KBM-7 (cell line): Measurements from ENCODE around the gene CACNA1D.

ENCODE experiments used
- DNase-seq: peaks from one replicate; pipeline ENCODE4 v3.0.0-alpha.2; 2015
- in situ Hi-C: fragments of 300-500 bp; cut with MboI; formaldehyde crosslinking; loops from 2 replicates; pipeline ENCODE4 v1.14.3; 2020; ENCODE audit warnings: low sequenced_read_pairs, low pct_unique_long_range_greater_than_20kb, mixed read lengths

The CACNA1D gene

DNA sequence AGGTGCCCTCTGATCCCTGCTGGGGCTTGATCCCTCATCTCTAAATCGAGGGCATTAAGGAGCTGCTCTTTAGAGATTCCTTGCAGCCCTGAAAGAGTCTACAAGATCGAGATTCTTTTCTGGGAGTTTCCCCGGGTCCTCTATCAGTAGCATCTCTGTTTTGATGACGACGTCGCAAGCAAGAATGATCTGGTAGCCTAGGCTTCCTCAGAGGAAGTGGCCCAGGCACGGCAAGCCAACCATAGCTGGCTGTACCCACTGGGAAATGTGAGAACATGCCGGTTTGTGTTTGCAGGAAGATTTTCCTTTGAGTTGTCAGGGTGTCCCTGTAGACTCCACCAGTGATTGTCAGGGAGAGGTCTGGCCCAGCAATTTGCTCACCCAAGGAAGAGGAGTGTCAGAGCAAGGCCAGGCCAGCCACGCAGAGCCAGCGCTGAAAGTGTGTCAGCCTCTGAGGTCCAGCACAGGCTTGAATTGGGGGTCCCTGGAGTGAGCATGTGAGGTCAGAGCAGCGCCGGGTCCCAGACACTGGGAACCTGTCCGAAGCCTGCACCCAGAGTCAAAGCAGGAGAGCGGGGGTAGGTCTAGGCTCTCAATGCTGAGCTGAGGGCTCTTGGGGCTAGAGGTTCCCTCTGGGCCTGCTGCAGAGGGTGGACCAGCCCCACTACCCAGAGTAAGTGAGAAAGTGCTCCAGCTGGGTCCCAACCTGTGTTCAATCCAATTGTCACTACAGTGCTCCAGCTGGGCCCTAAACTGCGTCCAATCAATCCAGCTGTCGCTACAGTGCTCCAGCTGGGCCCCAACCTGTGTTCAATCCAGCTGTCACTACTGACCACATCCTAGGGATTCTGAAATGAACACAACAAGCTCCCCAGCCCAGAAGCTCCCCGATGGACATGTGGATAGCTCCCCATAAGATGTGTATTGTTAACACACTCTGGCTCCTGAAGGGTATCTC lies 256.1 kb downstream of the CACNA1D start:
- DNase-seq, result no peak
- in situ Hi-C loops, result no loop called here

DNA sequence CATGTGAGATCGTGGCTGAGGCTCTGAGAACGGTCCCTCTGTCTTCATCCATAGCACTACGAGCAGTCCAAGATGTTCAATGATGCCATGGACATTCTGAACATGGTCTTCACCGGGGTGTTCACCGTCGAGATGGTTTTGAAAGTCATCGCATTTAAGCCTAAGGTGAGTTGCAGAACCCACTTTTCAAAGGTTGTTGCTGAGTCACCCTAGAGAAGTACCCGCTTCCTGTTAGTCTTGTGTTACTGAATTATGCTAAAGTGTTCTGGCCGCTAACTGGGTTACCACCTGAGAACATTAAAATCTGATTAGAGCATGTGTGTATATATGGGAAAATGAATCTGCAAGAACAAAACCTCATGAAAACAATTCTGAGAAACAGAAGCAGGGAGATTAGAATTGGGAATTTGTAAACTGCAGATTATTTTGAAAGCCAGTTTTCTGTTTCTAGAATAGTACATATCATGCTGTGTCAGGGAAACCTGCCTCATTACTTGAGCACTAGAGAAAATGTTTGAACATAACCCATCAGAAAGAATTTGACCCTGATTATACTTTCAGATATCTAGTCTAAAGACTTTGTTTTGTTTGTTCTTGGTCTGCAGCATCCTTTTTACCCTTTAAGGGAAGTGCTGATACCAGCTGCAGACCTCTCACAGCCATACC lies 259.2 kb downstream of the CACNA1D start:
- in situ Hi-C loops, result no loop called here
- peak; percentile 12 for DNase-seq

DNA sequence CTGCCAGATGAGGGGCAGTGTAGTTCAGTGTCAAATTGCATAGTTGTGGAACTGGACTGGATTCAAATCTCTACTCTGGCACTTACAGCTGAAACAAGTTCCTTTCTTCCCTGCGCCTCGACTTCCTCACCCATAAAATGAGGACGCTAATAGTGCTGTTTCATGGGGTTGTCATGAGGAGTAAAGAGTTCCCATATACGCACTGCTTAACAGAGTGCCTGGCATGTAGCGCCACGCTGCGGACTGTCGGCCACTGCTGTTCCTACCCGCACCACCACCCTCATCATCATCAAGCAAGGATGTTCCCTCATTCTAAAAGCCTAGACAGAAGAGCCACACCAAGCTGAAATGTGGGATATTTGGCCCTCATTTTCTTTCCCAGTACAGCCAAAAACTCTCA lies 259.9 kb downstream of the CACNA1D start:
- in situ Hi-C loops, result no loop called here
- DNase-seq, result no peak

DNA sequence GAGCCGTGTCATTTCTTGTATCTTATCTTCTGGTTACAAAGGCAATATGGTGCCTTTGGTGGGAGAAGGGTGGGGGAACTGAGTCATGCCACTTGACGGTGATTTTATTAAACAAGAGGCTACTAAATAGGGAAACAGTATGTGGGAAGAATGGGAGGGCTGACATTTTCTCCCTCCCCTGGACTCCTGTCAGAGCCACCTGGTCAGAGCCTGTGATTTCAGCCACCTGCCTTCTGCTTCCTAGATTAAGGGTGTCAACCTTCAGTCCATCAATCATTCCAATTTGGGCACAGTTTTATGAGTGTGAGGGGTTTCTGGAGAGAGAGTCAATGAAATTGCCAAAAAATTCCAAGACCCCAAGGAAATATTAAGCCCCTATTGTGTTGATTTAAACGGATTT lies 264.4 kb downstream of the CACNA1D start:
- no peak for DNase-seq
- in situ Hi-C loops, result no loop called here

DNA sequence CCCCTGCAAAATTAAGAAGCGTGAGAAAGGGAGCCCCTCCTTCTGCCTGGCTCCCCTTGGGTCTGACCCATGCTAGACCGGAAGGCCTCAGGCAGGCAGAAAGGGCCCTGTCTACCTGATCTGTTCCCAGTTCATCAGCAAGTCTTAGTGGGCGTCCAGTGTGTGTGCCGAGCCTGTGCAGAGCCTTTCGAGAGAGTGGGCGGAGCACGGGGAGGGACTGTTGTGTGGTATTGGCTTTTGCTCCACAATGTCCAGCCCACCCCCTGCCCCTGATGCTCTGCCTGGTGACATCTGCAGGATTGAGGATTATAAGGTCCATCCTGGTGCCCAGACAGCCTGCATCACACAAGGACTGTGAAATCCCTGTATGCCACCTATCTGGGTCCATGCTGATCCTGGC lies 268.9 kb downstream of the CACNA1D start:
- no peak for DNase-seq
- in situ Hi-C loops, result no loop called here

DNA sequence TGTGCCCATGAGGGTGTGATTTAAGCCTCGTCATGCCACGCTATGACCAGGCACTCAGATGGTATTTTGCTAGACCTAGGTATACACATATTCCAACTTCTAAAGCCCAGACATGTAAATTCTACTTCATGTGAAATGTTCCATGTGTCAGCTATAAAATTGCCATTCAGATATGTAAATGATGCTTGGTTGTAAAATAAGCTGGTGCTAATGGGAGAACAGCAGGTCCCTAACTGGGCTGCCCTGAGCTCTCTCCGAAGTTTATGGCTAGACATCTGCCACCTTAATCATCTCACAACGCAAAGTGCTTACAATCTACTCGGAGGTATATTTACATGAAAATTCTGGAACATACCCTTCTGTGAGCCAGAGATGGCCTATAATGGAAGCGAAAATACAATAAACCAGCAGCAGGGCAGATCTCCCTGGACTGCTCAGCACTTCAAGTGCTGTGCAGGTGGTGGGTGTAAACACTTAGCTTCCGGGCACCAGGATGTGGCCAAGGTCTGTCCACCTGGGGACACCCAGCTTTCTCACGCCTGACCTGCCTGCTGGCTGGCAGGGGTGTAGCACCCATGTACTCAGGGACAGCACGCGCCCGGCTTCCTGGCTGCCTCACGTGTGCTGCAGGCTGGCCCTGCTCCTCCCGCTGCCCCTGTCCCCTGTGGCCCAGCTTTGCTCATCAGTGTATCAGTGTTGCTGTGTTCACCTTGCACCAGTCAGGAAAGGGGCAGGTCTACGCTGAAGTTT lies 269.8 kb downstream of the CACNA1D start:
- no peak for DNase-seq
- in situ Hi-C loops, result no loop called here

DNA sequence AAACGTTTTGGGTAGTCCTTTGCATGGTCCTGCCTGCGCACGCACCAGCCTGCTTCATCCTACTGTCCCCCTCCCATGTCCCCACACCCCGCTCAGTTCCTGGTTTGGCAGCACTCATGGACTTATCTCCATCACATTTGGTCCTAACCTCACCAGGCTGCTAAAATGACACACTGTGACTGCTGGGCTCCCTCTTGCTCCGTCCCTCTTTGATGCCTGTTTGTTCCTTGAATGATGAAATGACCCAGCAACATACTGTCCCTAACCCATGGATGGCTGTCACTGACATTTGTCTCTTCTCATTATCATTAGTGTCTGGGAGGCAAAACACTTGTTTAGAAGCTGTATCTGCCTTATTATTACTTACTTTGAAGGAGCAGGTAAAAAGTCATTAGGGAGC lies 271.3 kb downstream of the CACNA1D start:
- DNase-seq, result no peak
- in situ Hi-C loops, result no loop called here

DNA sequence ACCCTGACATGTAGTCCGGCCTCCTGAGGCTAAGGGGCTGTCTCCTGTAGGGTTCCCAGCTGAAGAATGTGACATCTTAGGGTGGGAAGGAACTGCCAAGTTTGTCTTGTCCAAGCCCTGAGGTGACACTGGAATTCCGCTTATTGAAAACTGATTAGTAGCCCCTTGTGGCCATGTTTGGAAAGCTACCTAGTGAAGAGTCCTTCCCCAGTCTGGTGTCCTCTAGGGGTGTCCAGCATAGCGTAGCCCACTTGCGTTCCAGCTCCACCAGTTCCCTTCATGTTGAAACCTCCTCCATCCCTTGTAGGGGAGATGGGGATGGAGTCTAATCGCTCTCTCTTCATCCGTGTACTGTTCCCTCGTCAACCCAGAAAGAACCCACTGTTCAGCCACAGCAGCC lies 272.3 kb downstream of the CACNA1D start:
- DNase-seq, result no peak
- in situ Hi-C loops, result no loop called here

DNA sequence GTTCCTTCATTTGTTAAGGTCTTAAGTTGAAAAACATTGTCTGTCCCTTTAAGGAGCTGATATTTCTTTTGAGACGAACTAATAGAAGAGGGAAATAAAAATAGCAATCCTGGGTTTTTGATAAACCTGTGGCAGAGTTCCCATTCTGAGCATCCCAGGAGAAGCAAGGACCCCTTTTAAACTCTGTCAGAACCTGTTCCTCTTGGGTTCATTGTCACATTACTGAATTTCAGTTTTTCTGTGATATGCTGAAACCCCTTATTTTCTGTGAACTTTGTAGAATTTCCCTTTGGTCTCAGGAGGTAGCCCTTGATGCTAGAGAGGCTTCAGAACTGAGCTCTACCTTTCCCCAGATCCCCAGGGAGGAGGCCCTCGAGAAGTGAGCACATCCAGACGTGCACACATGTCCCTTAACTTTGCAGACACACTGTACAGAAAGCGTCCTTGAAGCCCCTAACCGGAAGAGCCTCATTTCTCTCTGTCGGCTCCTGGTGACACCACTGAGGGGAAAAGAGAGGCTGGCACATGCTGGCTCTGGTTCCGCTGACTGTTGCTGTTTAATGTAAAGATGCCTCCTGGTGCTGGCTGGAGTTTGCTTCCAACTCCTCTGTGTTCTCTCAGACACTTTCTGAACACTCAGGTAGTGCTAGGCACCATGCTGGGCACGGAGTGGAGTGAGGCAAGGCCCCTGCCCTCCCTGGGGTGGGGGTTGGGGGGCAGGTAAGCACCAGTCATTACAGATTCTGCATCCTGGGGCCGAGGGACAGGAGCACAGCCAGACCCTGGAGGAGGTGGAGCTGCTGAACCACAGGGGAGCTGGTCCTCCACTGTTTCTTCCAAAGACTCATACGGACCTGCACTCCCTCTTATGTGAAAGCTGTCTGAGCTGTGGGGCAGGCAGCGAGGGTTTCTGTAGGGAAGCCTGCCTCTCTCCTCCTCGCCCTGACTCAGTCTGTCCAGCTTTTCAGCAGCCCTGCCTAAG lies 274.4 kb downstream of the CACNA1D start:
- in situ Hi-C loops, result no loop called here
- no peak for DNase-seq

DNA sequence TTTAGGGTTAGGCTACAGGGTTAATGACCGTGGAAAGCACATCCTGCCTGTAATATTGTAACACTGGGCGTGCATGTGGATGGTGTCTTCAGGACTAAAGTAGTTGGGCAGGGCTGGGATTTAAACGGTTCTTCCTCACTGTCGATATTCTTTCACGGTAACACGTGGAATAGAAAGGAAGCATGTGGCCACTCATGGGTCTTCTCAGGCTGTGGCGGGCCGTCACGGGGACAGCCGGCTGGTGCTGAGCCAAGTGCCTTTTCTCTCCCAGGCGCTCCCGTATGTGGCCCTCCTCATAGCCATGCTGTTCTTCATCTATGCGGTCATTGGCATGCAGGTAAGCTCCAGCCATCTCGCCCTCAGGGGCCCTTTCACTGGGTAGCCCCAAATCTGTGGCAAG lies 278.2 kb downstream of the CACNA1D start:
- no peak for DNase-seq
- in situ Hi-C loops, result no loop called here

DNA sequence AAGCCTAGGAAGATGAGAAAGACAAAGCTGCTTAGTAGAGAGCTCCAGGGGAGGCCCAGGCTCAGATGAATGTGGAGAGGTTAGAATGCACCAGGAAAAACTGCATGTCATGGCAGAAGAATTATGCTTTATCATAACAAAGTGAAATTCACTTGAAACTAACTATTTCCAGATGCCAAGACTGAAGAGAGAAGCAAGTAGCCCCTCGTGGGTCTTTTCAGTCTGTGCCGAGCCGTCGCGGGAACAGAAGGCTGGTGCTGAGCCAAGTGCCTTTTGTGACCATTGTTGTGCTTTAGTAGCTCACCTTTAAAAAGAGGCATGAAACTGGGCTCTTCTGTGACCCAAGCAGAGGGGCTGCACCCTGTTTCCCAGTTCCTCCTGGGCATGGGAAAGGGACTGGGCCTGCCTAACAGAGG lies 278.6 kb downstream of the CACNA1D start:
- no peak for DNase-seq
- in situ Hi-C loops, result no loop called here

DNA sequence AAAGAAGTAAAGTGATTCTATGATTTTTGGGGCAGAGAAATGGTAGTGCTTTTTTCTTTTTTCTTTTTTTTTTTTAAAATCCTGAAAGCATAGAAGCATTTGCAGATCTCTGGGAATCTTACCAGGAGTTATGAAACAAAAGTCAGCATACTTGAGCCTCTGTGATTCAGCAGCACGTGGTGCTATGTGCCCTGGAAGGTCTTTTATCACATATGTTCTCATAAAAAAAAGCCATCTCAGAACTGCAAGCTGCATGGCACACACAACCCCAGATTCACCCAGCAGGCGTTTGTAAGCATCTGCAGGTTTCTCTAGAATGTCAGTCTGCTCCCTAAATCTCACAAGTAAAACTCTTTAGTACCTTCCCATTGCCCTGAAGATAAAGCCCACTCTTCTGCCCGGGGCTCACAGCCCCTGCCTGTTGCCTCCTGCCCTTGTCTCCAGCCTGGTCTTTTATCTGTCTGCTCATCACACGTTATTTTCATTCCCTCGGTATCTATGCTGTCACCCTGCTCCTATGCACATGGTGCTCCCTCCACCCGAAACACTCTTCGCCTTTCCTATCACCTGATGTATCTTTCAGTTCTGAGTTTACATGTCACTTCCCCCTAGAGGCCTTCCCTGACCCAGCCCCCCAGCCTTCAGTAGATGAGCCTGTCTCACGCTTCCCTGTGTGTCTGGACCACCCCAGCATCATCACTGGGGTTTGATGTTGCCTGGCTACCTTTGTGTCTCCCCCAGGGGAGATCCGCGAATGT lies 279.4 kb downstream of the CACNA1D start:
- no peak for DNase-seq
- in situ Hi-C loops, result no loop called here

DNA sequence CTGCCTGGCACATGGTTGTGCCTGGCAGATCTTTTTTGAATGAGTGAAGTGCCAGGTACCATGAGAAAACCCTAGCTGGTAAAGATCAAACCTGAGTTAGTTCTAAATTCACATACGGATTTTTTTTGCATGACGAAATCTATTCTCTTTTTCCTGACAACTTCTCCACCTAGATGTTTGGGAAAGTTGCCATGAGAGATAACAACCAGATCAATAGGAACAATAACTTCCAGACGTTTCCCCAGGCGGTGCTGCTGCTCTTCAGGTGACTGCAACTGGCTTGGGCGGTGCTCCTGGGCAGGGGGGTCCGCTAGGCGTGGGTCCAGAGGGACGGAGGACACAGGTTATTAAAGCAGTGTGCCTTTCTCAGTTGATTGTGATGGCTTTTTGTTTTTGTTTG lies 280.0 kb downstream of the CACNA1D start:
- DNase-seq, result no peak
- in situ Hi-C loops, result no loop called here

DNA sequence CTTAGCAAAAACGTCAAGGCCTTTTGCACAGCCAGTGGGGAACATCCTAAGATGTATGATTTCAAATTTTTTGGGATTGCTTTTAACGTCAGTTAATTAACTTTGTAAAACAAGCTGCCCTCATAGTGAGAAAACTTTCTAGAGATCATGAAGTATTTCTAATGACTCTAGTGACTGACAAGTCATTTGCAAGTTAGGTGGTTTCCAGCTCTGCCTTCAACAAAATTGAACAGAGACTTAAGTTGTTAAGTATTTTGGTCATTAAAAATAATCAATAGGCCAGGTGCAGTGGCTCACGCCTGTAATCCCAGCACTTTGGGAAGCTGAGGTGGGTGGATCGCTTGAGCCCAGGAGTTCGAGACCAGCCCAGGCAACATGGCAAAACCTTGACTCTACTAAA lies 280.6 kb downstream of the CACNA1D start:
- in situ Hi-C loops, result no loop called here
- no peak for DNase-seq

DNA sequence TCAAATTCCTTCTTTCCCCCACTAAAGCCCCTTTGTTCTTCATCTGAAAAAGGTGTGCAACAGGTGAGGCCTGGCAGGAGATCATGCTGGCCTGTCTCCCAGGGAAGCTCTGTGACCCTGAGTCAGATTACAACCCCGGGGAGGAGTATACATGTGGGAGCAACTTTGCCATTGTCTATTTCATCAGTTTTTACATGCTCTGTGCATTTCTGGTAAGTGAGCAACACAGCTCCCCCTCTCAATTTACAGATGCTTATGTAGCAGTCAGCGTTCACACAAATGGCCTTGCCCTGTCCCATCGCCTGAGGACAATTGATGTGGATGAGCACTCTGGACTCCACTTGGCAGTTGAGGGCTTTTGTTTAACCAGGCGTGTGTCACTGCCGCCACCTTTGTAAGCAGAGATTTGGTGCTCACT lies 281.4 kb downstream of the CACNA1D start:
- DNase-seq, result no peak
- in situ Hi-C loops, result no loop called here

DNA sequence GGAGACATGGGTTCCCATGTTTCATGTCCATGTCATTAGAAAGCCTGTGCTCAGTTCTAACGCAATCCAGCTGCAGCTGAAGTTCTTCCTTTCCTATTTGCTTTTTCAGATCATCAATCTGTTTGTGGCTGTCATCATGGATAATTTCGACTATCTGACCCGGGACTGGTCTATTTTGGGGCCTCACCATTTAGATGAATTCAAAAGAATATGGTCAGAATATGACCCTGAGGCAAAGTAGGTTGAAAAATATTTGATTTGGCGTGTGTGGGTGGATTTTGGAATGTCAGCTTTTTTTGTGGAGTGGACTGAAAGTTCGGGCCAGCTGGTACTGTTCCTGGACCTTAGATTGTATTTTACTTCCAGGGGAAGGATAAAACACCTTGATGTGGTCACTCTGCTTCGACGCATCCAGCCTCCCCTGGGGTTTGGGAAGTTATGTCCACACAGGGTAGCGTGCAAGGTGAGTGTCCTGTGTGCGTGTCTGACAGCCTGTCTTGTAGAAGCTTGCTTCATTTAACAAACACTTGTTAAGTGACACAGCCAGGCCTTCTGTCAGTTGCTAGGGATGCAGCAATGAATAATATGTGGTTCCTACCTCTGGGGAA lies 282.2 kb downstream of the CACNA1D start:
- no peak for DNase-seq
- in situ Hi-C loops, result no loop called here

DNA sequence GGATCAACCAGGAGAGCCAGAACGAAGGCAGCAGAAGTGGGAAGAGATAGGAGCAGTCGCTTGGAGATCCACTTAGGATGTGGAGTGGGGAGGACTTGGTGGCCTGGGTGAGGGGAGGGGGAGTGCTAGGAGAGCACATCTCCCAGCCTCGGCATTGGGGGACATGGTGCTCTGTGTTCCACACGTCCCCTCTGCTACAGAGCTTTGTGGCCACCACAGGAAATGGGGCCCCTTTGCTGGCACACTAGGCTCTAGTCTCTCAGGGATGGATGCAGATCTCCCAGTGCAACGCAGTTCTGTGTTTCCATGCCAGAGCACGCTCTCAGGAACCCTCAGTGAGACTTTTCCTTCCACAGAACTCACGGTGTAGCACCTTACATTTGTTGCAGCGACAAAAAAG lies 283.1 kb downstream of the CACNA1D start:
- in situ Hi-C loops, result no loop called here
- no peak for DNase-seq

DNA sequence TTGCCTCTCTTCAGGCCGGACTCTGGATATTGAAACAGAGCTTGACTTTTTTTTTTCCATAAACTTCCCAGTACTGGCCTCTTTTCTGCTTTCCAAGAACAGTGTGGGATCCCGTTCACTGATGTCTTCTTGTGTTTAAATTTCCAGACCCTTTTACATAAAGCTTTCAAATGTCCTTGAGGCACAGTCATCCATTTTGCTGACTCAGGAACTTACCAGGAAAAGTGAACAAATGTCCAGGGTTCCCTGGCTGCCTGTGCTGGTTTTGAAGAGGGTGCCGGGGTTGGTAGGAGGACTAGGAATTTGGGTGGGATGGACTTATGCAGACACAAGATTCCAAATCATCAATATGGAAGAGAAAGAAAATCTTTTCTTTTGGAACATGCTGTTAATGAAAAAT lies 283.7 kb downstream of the CACNA1D start:
- DNase-seq, result no peak
- in situ Hi-C loops, result no loop called here
